DOHH2 (cell line): Measurements from ENCODE around the gene C3orf20.

Source experiments
- H3F3A ChIP-seq: fragments of 200-600 bp; sonication (generic), shearing (Covaris generic); 2 replicates; pipeline ENCODE4 v1.6.0; 2016; ENCODE audit warnings: antibody characterized with exemption, mild to moderate bottlenecking; ENCODE audit not compliant: control insufficient read depth, insufficient read depth
- H3K27ac ChIP-seq: fragments of 200-600 bp; sonication (generic); 2 replicates; pipeline ENCODE4 v1.5.1; 2014; ENCODE audit warnings: low read depth, mild to moderate bottlenecking, low read length, moderate library complexity
- H3K27me3 ChIP-seq: fragments of 200-600 bp; sonication (generic); 2 replicates; pipeline ENCODE4 v1.6.1; 2014; ENCODE audit warnings: mild to moderate bottlenecking, low read length, mixed read lengths; ENCODE audit not compliant: control insufficient read depth
- H3K36me3 ChIP-seq: fragments of 200-600 bp; sonication (generic); 2 replicates; pipeline ENCODE4 v1.6.1; 2014; ENCODE audit warnings: mild to moderate bottlenecking, low read length, moderate library complexity, mixed read lengths; ENCODE audit not compliant: control insufficient read depth
- H3K4me1 ChIP-seq: fragments of 200-600 bp; sonication (generic); 2 replicates; pipeline ENCODE4 v1.6.1; 2014; ENCODE audit warnings: mild to moderate bottlenecking, low read length, mixed read lengths; ENCODE audit not compliant: control insufficient read depth
- H3K4me2 ChIP-seq: fragments of 200-600 bp; sonication (generic); 2 replicates; pipeline ENCODE4 v1.6.0; 2014; ENCODE audit warnings: mild to moderate bottlenecking, low read length, moderate library complexity
- H3K4me3 ChIP-seq: fragments of 200-600 bp; sonication (generic); 2 replicates; pipeline ENCODE4 v1.5.1; 2014; ENCODE audit warnings: mild to moderate bottlenecking, low read length, mixed read lengths
- H3K79me2 ChIP-seq: fragments of 200-600 bp; sonication (generic); 2 replicates; pipeline ENCODE4 v1.6.1; 2014; ENCODE audit warnings: mild to moderate bottlenecking, low read length, mixed read lengths; ENCODE audit not compliant: control insufficient read depth
- H3K9me2 ChIP-seq: fragments of 200-600 bp; sonication (generic); replicated peaks from 2 replicates; pipeline ENCODE4 v1.6.1; 2014; ENCODE audit warnings: mild to moderate bottlenecking, low read length, mixed read lengths; ENCODE audit not compliant: control insufficient read depth
- H3K9me3 ChIP-seq: fragments of 200-600 bp; sonication (generic); 2 replicates; pipeline ENCODE4 v1.6.1; 2014; ENCODE audit warnings: antibody characterized with exemption, low read length, mixed read lengths; ENCODE audit not compliant: control insufficient read depth, insufficient read depth
- H4K20me1 ChIP-seq: fragments of 200-600 bp; sonication (generic); 2 replicates; pipeline ENCODE4 v1.6.0; 2014; ENCODE audit warnings: low read depth, mild to moderate bottlenecking, antibody characterized with exemption, low read length, moderate library complexity; ENCODE audit not compliant: control insufficient read depth, insufficient read depth
- CTCF ChIP-seq: fragments of 200-600 bp; sonication (generic); IDR thresholded peaks from one replicate; pipeline ENCODE4 v1.5.1; 2014; ENCODE audit warnings: antibody characterized with exemption, mild to moderate bottlenecking, low read depth, low read length; ENCODE audit not compliant: poor library complexity, severe bottlenecking
- EZH2phosphoT487 ChIP-seq: fragments of 200-600 bp; sonication (generic); IDR thresholded peaks from 2 replicates; pipeline ENCODE4 v1.6.1; 2017; ENCODE audit warnings: borderline replicate concordance, mild to moderate bottlenecking, antibody characterized with exemption, low read length, moderate library complexity, mixed read lengths

The C3orf20 gene

GRCh38 chr3:14640734-14641133 lies 34.2 kb upstream of the C3orf20 start:
- TF ChIP-seq EZH2phosphoT487 (no peak), CTCF (no peak)
- no peaks in the 10 kb centered on the region for H3K9me2 ChIP-seq
- no peaks in the 10 kb centered on the region for H3K4me1 ChIP-seq
- no peaks in the 10 kb centered on the region for H4K20me1 ChIP-seq
- no peak overlapping the region for H3K27ac ChIP-seq
- H3K36me3 ChIP-seq = no peaks in the 10 kb centered on the region
- no peaks in the 10 kb centered on the region for H3K9me3 ChIP-seq
- no peak overlapping the region for H3K4me3 ChIP-seq
- H3F3A ChIP-seq = no peaks in the 10 kb centered on the region
- H3K79me2 ChIP-seq = no peaks in the 10 kb centered on the region
- H3K4me2 ChIP-seq = no peak overlapping the region
- peaks cover 64% of the 10 kb centered on the region for H3K27me3 ChIP-seq

- Histone ChIP-seq H3K4me2 (no peak overlapping the region), H3K4me3 (no peak overlapping the region), H3K36me3 (no peaks in the 10 kb centered on the region), H3K27me3 (peaks cover 64% of the 10 kb centered on the region), H3F3A (no peaks in the 10 kb centered on the region), H4K20me1 (no peaks in the 10 kb centered on the region), H3K27ac (no peak overlapping the region), H3K9me2 (no peaks in the 10 kb centered on the region), H3K79me2 (no peaks in the 10 kb centered on the region), H3K4me1 (no peaks in the 10 kb centered on the region), H3K9me3 (no peaks in the 10 kb centered on the region)
- TF ChIP-seq EZH2phosphoT487 = no peak
Observed at GRCh38 chr3:14641346-14641745, 33.6 kb upstream of the C3orf20 start.

DNA sequence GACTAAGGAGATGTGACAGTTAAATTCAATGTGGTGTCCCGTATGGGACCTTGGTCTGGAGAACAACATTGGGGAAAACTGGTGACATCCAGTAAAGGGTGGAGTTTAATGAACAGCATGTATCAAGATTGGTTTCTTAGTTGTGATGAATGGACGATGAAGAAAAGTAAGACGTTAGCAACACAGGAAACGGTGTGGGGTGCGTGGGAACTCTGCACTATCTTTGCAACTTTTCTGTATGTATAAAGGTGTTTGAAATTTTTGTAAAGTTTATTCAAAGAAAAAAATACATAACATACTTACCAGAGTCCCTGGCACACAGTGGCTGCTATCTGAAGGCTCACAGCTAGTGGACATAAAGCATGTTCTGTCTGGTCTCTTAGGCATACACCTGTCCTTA lies 29.5 kb upstream of the C3orf20 start:
- peaks cover 6% of the 10 kb centered on the region for H3K4me1 ChIP-seq
- peaks cover 32% of the 10 kb centered on the region for H3K27me3 ChIP-seq
- H3K79me2 ChIP-seq = peaks cover 2% of the 10 kb centered on the region
- H3K27ac ChIP-seq = no peak overlapping the region
- no peaks in the 10 kb centered on the region for H3K36me3 ChIP-seq
- H4K20me1 ChIP-seq = no peaks in the 10 kb centered on the region
- H3K4me3 ChIP-seq = no peak overlapping the region
- no peaks in the 10 kb centered on the region for H3K9me3 ChIP-seq
- H3K9me2 ChIP-seq = no peaks in the 10 kb centered on the region
- H3F3A ChIP-seq = no peaks in the 10 kb centered on the region
- H3K4me2 ChIP-seq = no peak overlapping the region
- TF ChIP-seq EZH2phosphoT487 (no peak), CTCF (no peak)

- Histone ChIP-seq H3K4me2 (no peak overlapping the region), H3K9me2 (no peaks in the 10 kb centered on the region), H3K4me3 (no peak overlapping the region), H3K9me3 (no peaks in the 10 kb centered on the region), H3F3A (no peaks in the 10 kb centered on the region), H3K36me3 (no peaks in the 10 kb centered on the region), H3K4me1 (peaks cover 10% of the 10 kb centered on the region), H3K27me3 (peaks cover 30% of the 10 kb centered on the region), H4K20me1 (no peaks in the 10 kb centered on the region), H3K27ac (no peak overlapping the region), H3K79me2 (peaks cover 7% of the 10 kb centered on the region)
- TF ChIP-seq CTCF (no peak), EZH2phosphoT487 (no peak)
Observed at GRCh38 chr3:14646131-14646573, 28.8 kb upstream of the C3orf20 start.
